Common myeloid progenitor, CD34-positive (primary cell): ENCODE results near the gene TSPYL4.

Source experiments
- CTCF ChIA-PET: fragments of 350-600 bp; sonication (Branson Sonifier 250); formaldehyde crosslinking; loops from one replicate; lab custom pipeline; 2021; ENCODE audit warnings: antibody characterized with exemption; lab: Charles Lee
- POLR2A ChIA-PET: fragments of 350-600 bp; sonication (Branson Sonifier 250); formaldehyde crosslinking; loops from one replicate; lab custom pipeline; 2021; ENCODE audit warnings: antibody characterized with exemption; lab: Charles Lee
- DNase-seq, 3 donors: peaks; one replicate each; pipeline versions ENCODE4 v3.0.0 to v3.0.0-alpha.2; 2013
- H3K27ac ChIP-seq, 2 experiments: 1 replicate in 1 of 2; 2 replicates in 1 of 2; pipeline ENCODE4 v1.7.0; 2013; ENCODE audit warnings: inconsistent platforms in 2 of 2, low read length in 2 of 2, mild to moderate bottlenecking in 2 of 2, low read depth in 1 of 2, moderate library complexity in 1 of 2; ENCODE audit not compliant: severe bottlenecking in 2 of 2, insufficient read depth in 1 of 2, poor library complexity in 1 of 2
- H3K27me3 ChIP-seq, 5 experiments: replicated peaks in 2 of 5; 1 replicate in 3 of 5; 2 replicates in 2 of 5; pipeline versions ENCODE4 v1.6.1 to v1.7.0; 2013; ENCODE audit warnings: low read length in 4 of 5, mild to moderate bottlenecking in 2 of 5, moderate library complexity in 2 of 5, inconsistent platforms in 1 of 5; ENCODE audit not compliant: insufficient read depth in 5 of 5, control insufficient read depth in 4 of 5
- H3K36me3 ChIP-seq, 4 experiments: 1 replicate in 2 of 4; 2 replicates in 2 of 4; pipeline versions ENCODE4 v1.6.1 to v1.7.0; 2013; ENCODE audit warnings: low read length in 3 of 4, control low read depth in 1 of 4, mild to moderate bottlenecking in 1 of 4; ENCODE audit not compliant: control insufficient read depth in 4 of 4, insufficient read depth in 4 of 4
- H3K4me1 ChIP-seq, 4 experiments: 1 replicate in 3 of 4; 2 replicates in 1 of 4; pipeline versions ENCODE4 v1.6.1 to v1.7.1; 2013; ENCODE audit warnings: low read length in 3 of 4, mild to moderate bottlenecking in 3 of 4, control low read depth in 1 of 4, inconsistent platforms in 1 of 4, moderate library complexity in 1 of 4; ENCODE audit not compliant: control insufficient read depth in 4 of 4, insufficient read depth in 4 of 4; ENCODE audit errors: control extremely low read depth in 1 of 4
- H3K4me3 ChIP-seq, 7 experiments: 1 replicate in 4 of 7; 2 replicates in 3 of 7; pipeline versions ENCODE4 v1.5.1 to v1.7.0; 2013; ENCODE audit warnings: mild to moderate bottlenecking in 7 of 7, low read length in 6 of 7, moderate library complexity in 6 of 7, inconsistent platforms in 2 of 7, low read depth in 2 of 7, control low read depth in 1 of 7; ENCODE audit not compliant: insufficient read depth in 4 of 7, control insufficient read depth in 1 of 7; ENCODE audit errors: extremely low read depth in 1 of 7
- H3K9me3 ChIP-seq, 5 experiments: 1 replicate in 4 of 5; 2 replicates in 1 of 5; pipeline versions ENCODE4 v1.6.1 to v1.7.1; 2013; ENCODE audit warnings: low read length in 4 of 5, mild to moderate bottlenecking in 2 of 5, inconsistent platforms in 1 of 5, low read depth in 1 of 5, moderate library complexity in 1 of 5; ENCODE audit not compliant: control insufficient read depth in 4 of 5, insufficient read depth in 2 of 5; ENCODE audit errors: control extremely low read depth in 1 of 5
- WGBS: methylation state at CpG from one replicate; pipeline ENCODE4 v1.1.5; 2013; ENCODE audit not compliant: insufficient coverage; 5-methylcytosine and 5-hydroxymethylcytosine counted together

The TSPYL4 gene

DNA sequence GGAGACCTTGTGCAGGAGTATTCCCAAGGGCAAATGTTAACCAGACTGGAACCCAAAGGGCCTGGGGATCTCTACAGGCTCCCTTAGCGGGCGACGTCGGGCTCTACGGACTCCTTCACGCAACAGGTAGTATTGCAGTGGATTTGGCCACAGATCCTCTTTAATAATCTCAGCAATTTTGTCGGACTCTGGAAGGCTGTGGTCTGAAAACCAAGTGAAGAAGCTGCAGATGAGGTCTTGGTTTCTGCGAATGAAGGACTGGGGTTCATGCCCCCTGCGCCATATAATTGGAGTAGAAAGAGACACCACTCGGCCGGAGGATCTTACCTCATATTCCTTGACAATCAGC is 24.6 kb upstream of the TSPYL4 start:
- Histone ChIP-seq H3K4me1 (peaks cover 31 to 59% (median 42%) of the 10 kb centered on the region in 4 experiments), H3K27me3 (no peaks in the 10 kb centered on the region), H3K4me3 (peak overlapping the region; percentile 78 to 98 (median 91)), H3K36me3 (peaks cover 0 to 15% (median 9%) of the 10 kb centered on the region in 4 experiments), H3K27ac (peak overlapping the region; percentile 99), H3K9me3 (no peaks in the 10 kb centered on the region)
- CTCF ChIA-PET = interaction anchor here (1.0 to 5.4 kb wide), 3 partner anchors 9 to 263 kb away, joined by 3 to 53 read pairs (median 3); no protein-coding TSS in a partner anchor
- POLR2A ChIA-PET = interaction anchor here (0.7 to 2.3 kb wide), 2 partner anchors 9 to 246 kb away, joined by 3 to 16 read pairs; no protein-coding TSS in a partner anchor
- WGBS = 76% methylated on average over 8 of the region's 11 CpGs
- no peak for DNase-seq

DNA sequence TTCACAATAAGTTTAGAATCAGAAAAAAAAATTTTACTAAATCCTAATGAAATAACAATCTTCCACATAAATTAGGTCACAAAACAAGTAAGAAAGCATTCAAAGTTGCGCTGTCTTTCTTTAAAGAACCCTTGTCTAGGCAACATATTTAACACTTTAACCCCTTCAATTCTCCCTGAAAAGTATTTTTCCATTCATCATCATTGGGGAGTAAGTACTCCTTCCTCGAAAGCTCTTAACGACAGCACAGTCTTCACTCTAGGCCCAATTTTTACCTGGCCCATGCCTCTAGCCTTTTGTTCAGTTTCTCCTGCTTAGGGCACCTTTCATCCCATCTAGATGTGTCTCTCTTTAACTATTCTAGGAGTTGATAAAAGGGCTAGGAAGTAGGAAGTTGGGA is 23.2 kb upstream of the TSPYL4 start:
- Histone ChIP-seq H3K36me3 (peaks cover 0 to 21% (median 9%) of the 10 kb centered on the region in 4 experiments), H3K27me3 (no peaks in the 10 kb centered on the region), H3K4me1 (peaks cover 31 to 54% (median 42%) of the 10 kb centered on the region in 4 experiments), H3K27ac (peak overlapping the region; percentile 26 to 68), H3K9me3 (no peaks in the 10 kb centered on the region), H3K4me3 (peak overlapping the region in 6 of 7 experiments; percentile 65 to 93 (median 82))
- ChIA-PET POLR2A (interaction anchor here (0.7 to 1.2 kb wide), 2 partner anchors 21 to 378 kb away, joined by 3 read pairs; no protein-coding TSS in a partner anchor), CTCF (interaction anchor here (0.6 to 5.4 kb wide), 3 partner anchors 8 to 293 kb away, joined by 3 to 53 read pairs (median 3); no protein-coding TSS in a partner anchor)
- DNase-seq = no peak
- 42% methylated on average over 3 of the region's 3 CpGs for WGBS

DNA sequence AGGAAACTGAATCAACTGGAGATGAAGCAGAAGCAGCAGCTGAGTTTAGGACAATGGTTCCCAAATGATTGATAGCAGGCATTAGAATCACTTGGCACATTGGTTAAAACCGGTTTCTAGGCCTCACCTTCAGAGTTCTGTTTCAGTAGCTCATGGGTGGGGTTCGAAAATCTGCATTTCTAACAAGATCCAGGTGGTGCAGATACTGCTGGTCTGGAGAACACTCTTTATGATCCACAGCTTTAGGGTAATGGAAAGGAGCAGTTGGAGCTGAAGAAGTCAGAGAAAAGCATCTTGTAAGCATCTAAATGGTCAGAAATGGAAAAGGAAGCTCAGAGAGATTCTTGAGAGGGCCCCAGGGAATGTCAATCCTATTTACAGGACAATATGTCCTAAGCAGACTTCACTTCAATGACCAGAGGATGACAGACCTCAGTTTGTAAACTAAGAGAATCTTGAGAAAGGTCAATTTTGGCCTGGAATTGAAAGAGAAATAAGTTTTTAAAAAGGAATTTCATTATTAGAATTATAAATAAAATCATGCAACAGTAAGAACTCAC is 17.4 kb upstream of the TSPYL4 start:
- DNase-seq = no peak
- Histone ChIP-seq H3K27me3 (no peaks in the 10 kb centered on the region), H3K27ac (no peak overlapping the region), H3K36me3 (peaks cover 0 to 19% (median 2%) of the 10 kb centered on the region in 4 experiments), H3K4me1 (peaks cover 2 to 13% (median 8%) of the 10 kb centered on the region in 4 experiments), H3K4me3 (no peak overlapping the region), H3K9me3 (no peaks in the 10 kb centered on the region)
- 100% methylated on average over 1 of the region's 2 CpGs for whole genome bisulfite sequencing
- CTCF ChIA-PET = interaction anchor here (0.9 to 8.1 kb wide), 12 partner anchors 8 to 293 kb away, joined by 3 to 58 read pairs (median 4); partner anchors contain the start of genes TSPYL1 and TSPYL4
- POLR2A ChIA-PET = interaction anchor here (2.9 kb wide), 1 partner anchor 8 kb away, joined by 16 read pairs; the partner anchor contains the start of gene TSPYL1

DNA sequence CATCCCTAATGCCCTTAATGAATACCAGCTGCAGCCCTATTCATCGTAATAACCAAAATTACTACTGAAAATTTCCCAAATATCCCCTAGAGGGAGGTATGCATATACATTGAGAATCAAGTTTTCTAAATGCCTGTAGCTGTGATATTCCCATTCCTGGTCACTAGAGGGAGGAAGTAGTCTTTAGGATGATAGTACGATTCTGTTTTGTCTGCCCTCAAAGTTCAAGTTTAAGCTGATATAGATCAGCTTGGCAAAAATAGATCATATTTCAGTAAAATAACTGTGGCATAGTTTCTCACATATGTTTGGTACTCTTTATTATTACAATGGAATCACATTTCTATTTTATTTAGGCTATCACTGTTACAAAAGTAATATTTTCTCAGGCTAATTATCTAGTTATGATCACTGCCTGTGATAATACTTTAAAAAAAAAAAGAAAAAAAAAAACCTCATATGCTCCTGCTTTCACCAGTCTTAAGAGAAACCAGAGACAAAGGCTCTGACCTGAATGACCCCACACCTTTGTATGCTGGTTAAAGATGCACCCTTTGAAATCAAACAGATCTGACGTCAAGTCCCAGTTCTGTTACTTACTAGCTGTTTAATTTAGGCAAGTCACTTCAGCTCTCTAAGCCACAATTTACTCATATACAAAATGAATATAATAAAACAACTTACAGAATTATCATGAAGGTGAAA is 14.9 kb upstream of the TSPYL4 start:
- WGBS = no CpG with 5 or more reads among the region's 3 CpGs
- H3K9me3 ChIP-seq = peaks cover 0 to 3% (median 0%) of the 10 kb centered on the region in 5 experiments
- peaks cover 0 to 4% (median 2%) of the 10 kb centered on the region in 4 experiments for H3K4me1 ChIP-seq
- H3K27ac ChIP-seq = no peak overlapping the region
- DNase-seq = peak; percentile 80 to 83 (median 83)
- no peak overlapping the region for H3K4me3 ChIP-seq
- peaks cover 0 to 27% (median under 1%) of the 10 kb centered on the region in 4 experiments for H3K36me3 ChIP-seq
- ChIA-PET POLR2A (interaction anchor here (0.6 to 2.9 kb wide), 2 partner anchors 11 to 163 kb away, joined by 3 to 16 read pairs; partner anchors contain the start of gene TSPYL1), CTCF (interaction anchor here (0.7 to 8.1 kb wide), 31 partner anchors 9 to 393 kb away, joined by 3 to 58 read pairs (median 5); partner anchors contain the start of genes CALHM4, RSPH4A, RWDD1 and TSPYL1)
- no peaks in the 10 kb centered on the region for H3K27me3 ChIP-seq

DNA sequence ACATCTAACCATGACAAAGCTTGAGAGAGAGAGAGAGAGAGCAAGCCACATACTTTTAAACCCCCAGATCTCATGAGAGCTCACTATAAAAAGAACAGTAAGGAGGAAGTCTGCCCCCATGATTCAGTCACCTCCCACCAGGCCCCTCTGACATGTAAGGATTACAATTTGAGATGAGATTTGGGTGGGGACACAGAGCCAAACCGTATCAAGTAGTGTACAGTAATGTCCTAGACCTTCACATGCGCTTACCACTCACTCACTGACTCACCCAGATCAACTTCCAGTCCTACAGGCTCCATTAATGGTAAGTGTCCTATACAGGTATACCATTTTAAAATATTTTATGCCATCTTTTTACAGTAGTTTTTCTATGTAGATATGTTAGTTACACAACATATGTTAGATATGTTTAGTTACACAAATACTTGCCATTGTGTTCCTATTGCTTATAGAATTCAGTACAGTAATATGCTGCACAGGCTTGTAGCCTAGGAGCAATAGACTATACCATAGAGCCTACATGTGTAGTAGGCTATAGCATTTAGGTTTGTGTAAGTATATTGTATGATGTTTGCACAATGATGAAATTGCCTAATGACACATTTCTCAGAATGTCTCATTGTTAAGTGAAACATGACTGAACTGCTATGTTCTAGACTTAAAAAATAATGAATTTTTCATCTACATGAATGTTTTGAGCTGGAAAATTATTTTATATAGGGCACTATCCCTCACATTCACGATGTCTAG is 14.1 kb upstream of the TSPYL4 start:
- CTCF ChIA-PET = interaction anchor here (0.7 to 8.1 kb wide), 32 partner anchors 8 to 380 kb away, joined by 3 to 58 read pairs (median 5); partner anchors contain the start of genes CALHM4, RSPH4A, RWDD1 and TSPYL1
- peaks cover 0 to 26% (median under 1%) of the 10 kb centered on the region in 4 experiments for H3K36me3 ChIP-seq
- DNase-seq = peak in 1 of 3 donors; percentile 41
- WGBS = no CpG with 5 or more reads among the region's 3 CpGs
- POLR2A ChIA-PET = interaction anchor here (0.6 to 2.9 kb wide), 2 partner anchors 12 to 163 kb away, joined by 3 to 16 read pairs; partner anchors contain the start of gene TSPYL1
- H3K27me3 ChIP-seq = no peaks in the 10 kb centered on the region
- H3K9me3 ChIP-seq = peaks cover 0 to 10% (median 2%) of the 10 kb centered on the region in 5 experiments
- no peak overlapping the region for H3K27ac ChIP-seq
- no peak overlapping the region for H3K4me3 ChIP-seq
- H3K4me1 ChIP-seq = peaks cover 0 to 4% (median 2%) of the 10 kb centered on the region in 4 experiments

DNA sequence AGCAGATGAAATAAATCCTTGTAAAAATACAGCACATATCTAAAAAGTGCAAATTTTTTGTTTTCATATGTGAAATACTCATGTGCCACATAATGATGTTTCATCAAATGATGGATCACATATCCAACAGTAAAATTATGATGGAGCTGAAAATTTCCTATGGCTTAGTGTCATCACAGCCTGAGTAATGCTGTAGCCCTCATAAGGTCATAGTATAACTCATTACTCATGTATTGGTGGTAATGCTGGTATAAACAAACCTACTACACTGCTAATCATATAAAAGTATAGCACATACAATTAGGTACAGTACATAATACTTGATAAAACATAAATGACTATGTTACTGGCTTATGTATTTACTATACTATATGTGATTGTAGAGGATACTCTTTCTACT is 12.9 kb upstream of the TSPYL4 start:
- ChIA-PET CTCF (interaction anchor here (0.9 to 8.1 kb wide), 11 partner anchors 9 to 378 kb away, joined by 3 to 58 read pairs (median 18); partner anchors contain the start of genes TSPYL1 and TSPYL4), POLR2A (no interaction called here)
- Histone ChIP-seq H3K4me3 (no peak overlapping the region), H3K4me1 (peaks cover 0 to 4% (median 2%) of the 10 kb centered on the region in 4 experiments), H3K36me3 (peaks cover 0 to 25% (median under 1%) of the 10 kb centered on the region in 4 experiments), H3K27me3 (no peaks in the 10 kb centered on the region), H3K9me3 (peaks cover 0 to 14% (median 3%) of the 10 kb centered on the region in 5 experiments), H3K27ac (no peak overlapping the region)
- no peak for DNase-seq
